Fibroblast of skin of scalp (primary cell): ENCODE results near the gene RYR3.

Source experiments
- DNase-seq: peaks from one replicate; pipeline ENCODE4 v3.0.0-alpha.2; 2013

The RYR3 gene

DNA sequence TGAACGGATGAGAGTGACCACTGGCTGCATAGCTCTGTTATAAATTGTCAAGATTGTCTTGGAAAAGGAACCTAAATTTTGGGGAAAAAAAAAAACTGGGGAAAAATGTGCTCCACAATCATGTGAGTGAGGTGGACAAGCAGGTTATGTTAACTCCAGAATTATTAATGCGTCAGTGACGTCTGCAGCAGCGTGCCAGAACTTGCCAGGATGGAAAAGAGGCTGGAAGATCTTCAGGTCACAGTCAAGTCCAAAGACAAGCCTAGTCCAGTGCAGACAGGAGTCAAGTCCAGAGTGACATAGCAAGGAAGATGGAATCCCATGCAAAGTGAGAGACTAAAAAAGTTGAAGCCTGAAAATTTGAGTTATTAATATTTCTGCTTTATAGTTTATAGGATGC is 140.6 kb downstream of the RYR3 start:
- no peak for DNase-seq

DNA sequence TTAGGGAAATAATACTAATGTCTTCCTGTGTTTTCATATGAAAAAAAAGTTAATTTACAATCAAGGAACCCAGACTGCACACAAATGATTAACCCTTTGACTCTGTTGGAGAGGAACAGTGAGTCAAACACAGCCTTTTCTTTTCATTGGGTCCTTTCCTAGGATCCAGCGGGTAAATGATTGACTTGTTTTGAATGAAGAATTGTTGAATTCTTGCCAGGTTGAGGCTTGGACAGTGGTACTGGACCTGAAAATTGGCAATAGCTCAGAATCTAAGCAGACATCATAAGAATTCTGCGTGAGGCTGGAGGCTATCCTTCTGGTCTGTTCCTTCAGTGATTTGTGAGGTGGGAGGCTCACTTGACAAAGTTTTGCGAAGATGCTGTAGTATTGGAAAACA is 143.0 kb downstream of the RYR3 start:
- no peak for DNase-seq

DNA sequence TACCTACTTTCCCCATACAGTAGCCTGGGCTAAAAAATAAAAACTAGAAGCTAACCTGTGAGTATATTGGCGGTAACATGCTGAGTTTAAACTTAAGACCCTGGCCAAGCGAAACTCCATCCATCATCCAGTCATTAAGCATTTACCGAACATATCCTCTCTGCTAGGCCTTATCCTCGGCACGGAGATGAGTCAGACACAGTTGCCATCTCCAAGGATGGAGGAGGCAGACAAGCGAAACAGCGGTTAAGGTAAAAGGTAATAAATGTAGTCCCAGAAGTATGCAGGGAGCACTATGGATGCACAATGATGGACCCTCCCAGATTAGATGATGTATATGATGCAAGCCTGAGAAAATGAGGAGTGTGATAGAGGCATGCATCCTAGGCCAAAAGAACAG is 143.6 kb downstream of the RYR3 start:
- DNase-seq: no peak

DNA sequence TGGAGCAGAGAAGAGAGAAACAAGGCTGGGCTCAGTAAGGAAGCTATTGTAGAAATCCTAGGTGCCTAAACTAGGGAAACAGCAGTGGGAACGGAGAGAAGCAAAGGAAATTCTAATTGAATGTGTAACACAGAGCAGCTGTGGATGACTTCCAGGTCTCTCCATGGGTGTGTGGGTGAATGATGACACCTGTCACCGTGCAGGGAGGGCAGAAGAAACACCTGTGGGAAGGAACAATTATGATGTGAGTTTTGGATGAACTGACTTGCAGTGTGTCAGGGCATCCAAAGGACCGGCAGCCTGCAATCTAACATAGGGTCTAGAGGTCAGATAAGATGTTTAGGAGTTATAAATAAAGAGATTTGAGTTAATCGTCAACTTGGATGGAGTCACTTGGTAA is 144.2 kb downstream of the RYR3 start:
- no peak for DNase-seq

DNA sequence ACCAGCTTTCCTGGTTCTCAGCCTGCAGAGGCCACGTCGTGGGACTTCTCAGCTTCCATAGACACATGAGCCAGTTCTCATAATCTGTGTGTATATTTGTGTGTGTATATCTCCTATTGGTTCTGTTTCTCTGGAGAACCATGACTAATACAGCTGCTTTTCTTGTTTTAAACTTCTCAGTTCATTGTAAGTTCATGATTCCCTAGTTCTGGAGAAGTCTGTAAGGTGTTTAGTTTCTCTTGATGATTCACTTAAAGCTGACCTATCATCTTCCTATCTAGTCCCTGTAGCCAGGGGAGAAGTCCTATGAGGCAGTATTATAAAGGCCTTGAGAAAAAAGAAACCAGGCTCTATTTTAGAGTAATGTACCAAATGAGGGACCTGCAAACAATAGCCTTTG is 147.7 kb downstream of the RYR3 start:
- no peak for DNase-seq

DNA sequence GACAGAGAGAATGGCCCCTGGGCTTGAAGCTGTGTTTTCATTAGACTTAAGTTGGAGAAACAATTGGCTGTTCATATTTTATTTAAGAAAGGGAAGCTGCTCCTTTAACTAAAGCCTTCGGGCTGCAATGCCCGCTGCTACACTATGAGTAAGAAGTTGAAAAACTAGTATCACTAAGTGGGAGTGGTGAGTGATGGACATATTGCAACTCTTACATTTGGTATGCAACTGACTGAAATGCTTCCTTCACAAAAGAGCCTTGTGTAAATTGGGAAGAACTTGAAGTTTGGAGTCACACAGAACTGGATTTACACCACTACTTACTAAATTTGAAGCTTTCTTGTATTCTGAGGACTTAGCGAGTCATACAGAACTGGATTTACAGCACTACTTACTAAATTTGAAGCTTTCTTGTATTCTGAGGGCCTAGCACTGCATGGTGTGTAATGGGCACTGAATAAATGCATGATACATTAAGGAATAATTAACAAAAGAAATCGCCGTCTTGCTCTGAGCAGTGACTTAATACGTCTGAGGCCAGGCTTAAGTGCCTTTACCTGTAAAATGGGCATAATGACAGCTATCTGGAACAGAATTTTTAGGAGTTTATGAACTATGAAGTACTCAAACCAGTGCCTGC is 149.5 kb downstream of the RYR3 start:
- no peak for DNase-seq

DNA sequence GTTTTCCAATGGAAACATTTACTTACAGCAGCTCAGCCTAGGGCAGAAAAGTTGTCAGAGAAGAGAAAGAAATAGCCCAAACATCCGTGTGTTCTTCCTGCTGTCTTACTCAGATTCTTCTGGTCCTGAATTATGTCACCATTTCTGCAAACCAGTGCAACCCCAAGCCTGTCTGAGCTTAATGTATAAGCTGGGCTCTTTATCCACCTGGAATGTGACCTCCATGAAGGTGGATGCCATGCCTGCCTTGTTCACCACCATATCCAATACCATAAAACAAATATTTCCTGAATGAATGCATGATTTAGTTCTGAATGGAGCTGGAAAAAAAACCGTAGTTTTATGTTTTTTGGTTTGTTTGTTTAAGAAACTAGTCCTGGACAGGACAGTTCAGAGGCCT is 150.9 kb downstream of the RYR3 start:
- DNase-seq: no peak

DNA sequence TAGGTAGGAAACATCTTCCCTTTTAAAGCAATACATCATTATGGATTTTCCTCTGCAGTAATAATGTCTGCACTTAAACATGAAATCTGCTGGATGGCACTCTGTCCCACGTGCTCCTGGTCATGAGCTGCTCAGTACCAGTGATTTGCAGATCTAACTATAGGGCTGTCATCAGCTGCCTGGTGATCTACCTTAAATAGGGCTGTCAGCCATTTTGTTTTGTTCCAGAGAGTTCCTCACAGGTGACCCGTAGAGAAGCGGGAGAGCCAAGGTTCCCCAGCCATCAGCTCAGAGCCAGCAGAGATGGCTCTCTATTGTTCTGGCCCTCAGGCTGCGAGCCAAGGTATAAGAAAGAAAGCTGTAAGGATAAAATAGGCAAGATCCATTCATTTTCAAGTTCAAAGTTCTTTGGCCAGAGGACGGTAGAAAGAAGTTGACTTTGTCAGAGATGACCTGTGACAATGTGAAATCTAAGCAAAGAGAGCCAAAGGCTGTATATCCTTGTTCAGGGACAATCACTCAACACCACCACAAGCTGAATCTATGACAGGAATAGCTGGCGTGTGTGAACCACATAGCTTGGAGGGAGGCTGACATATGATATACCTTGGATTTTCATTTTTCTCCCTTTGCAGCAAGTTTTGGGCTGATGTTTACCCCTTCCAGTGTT is 156.5 kb downstream of the RYR3 start:
- DNase-seq: no peak

DNA sequence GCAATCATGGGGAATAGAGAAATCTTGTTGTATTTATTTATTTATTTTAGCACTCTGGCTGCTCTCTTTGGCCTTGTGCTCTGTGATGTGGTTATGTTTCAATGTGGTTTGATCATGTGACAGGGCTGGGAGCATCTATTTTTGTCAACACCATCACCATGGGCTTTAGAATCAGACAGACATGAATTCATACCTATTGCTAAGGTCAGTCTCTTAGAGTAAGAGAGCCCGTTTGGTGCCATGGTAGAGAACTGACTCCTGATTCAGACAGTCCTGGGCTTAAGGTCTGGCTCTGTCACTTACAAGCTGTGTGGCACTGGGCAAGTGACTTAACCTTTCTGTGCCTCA is 157.0 kb downstream of the RYR3 start:
- DNase-seq: no peak

DNA sequence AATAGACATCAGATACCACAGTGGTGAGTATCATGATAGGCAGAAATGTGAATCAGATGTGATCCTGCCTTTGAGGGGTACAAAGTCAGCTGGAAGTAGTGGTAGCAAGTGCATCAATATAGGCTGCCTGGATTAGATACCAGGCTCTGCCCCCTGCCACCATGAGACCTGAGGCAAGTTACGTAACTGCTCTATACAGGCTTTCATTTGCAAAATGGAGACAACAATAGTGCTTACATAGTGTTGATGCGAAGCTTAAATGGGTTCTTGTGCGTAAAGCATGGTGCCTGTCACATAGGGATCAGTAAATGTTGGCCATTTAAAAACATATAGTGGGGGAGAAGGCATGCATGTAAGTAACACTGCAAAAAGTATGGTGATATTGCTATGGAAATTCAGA is 158.0 kb downstream of the RYR3 start:
- DNase-seq: no peak

DNA sequence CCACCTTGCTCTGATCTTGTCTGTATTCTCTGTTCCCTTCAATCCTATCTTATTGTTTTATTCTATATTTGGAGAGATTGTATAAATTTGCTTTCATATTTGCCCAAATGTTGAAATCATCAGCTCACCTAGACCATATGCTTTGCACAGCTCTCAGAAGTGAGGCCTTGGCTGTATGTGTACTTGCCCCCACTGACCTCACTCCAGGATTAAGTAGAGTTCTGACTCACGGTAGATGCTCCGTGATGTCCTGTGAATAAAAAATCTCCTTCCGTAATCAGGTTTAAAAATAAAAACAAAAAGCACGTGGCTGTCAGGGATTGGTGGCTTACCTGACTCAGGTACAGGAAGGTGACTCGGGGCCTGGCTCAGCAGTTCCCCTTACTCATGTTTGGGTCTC is 162.2 kb downstream of the RYR3 start:
- no peak for DNase-seq

DNA sequence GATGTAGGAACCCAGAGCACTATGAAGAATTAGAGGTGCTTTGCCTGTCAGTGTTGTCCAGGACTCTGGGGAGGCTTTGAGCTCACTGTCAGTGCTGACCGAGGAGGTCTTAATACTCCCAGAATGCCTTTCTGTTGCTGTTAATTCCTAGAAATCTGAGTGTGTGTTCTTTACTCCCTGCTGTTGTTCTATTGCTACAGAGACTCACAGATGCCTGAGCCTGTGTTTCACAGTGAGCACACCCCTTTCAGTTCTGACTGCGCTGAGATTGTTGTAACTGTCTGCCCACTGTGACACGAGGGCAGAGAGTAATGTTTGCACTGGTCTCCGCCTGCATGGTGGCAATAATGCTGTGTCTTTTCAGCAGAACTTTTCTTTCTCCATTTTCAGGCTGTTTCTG is 162.9 kb downstream of the RYR3 start:
- no peak for DNase-seq

DNA sequence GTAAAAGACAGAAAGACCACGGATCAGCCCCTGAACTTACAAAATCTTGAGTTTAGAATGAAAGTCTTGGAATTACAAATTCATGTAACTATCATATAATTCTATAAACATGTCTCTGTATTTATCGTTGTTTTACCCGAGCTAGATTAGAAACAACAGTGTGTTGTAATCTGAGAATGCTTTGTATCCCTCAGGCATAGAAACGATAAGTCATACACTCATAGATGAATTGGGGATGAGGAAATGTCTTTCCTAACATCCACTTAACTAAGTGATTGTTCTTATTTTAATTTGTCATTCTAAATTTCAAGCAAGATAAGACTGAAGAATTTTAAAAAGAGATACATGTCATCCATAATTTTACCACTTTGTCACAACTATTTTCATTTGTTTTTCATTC is 165.3 kb downstream of the RYR3 start:
- DNase-seq: no peak

DNA sequence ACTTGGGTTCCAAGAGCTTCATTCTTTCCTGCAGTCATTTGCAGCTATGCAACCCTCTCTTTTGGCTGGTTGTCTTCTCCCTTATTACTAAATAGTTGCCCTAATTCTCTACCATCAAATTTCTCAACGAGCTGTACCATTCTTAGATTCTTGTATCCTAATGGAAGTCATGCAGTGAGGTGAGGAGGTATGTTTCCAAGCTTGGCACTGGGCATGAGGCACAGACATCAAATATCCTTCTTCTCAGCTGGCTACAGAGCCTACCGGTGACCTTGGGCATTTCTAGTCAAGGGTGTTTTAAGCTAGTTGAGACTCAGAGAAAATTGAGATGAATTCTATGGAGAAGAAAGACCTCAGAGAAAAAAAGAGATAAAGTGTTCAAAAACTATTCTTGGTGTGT is 166.1 kb downstream of the RYR3 start:
- DNase-seq: no peak

DNA sequence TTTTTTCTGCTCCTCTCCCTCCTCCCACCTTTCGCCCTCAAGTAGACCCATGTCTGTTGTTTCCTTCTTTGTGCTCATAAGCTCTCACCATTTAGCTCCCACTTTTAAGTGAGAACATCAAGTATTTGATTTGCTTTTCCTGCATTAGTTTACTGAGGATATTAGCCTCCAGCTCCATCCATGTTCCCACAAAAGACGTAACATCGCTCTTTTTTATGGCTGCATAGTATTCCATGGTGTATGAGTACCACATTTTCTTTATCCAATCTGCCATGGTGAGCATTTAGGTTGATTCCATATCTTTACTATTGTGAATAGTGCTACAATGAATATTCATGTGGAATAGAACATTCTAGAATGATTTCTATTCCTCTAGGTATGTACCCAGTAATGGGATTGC is 178.6 kb downstream of the RYR3 start:
- no peak for DNase-seq

DNA sequence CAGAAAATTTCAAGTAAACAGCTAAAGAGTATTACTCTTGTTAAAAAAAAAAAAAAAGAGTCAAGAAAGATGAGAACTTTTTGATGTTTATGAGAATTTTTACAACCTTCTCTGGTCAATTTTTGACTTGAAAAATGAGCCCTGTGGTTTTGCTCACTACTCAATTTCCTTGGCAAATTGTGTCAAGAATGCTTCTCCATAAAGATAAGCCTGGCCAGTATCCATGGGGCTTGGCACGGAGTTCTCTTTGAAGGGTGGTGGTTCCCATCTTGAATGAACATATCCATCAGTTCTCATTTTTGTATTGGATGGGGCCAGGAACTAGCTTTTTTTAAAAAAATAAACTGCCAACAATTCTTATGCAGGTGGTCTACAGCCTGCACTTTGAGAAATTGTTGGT is 179.9 kb downstream of the RYR3 start:
- DNase-seq: no peak

DNA sequence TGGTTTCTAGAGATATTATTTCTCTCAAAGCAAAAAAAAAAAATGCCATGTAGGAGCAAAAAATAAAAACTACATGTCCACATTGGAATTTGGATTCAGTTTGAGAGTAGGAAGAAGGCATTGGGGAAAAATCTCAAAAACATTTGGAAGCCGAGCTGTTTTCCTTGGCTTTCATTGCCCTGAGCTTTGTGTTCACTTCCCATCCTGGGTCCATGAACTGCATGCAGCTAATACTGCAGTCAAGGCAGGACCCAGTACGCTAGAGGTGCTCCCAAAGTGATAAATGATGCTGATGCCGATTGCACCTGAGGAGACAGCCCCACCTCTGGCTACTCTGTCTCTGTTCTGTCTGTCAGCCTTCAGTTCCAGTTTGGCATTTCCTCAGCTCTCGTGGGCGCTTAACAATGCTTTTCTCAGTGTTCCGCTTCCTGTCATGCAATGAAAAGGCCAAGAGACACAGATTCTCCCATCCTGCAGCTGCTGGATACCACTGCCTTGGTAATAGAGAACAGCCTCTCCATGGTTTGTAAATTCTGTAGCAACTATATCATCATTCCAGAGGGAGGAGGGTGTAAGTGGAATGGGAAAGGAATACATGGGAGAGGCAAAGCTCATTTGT is 181.8 kb downstream of the RYR3 start:
- DNase-seq: no peak

DNA sequence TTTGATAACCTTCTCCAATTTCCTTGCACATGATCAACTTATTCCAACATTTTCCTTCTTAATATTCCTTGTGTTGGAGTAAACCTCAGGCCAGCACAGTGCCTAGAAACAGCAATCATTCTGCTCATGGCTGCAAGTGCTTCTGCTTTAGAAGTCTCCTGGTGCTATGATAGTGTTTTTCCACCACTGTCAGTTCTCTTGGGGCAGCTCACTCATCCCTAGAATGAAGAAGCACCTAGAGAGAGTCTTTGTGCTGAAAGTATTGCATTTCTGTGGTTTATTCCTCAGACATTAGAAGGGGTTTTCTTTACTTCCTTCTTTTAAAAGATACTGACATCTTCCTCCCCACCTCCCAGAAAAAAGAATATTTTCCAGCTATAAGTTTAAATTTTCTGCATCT is 183.5 kb downstream of the RYR3 start:
- no peak for DNase-seq

DNA sequence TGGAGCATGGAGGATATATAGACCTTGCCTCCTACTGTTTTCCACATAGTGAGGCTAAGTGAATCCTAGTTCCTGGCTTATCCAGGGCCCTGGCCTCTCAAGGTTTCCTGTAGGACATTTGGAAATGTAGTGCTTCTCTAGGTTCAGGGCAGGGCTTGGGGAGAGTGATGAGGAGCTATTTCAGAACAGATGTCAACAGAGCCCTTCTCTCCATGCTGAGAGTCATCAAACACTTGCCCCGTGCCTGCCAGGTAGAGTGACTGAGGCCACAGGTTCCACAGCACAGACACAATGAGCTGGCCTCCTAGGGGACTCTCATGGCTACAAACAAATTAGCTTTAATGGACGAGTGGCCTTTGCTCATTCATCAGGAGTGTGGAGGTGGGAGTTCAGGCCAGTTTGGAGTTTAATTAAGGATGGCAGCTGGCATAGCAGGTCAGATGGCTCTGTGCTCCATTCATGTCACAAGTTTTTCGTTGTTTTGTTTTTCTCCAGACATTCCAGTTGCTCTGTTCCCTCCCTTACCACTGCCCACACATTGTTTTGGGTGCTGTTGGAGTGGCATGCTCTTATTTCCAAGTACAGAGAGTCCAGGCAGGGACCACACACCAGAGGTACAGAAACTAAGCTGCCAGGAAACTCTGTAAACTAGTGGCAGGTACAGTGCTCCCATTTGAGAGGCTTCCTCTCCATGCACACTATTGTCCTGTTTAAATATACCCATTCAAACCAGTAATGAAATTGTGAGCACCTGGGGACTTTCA is 189.8 kb downstream of the RYR3 start:
- DNase-seq: no peak

DNA sequence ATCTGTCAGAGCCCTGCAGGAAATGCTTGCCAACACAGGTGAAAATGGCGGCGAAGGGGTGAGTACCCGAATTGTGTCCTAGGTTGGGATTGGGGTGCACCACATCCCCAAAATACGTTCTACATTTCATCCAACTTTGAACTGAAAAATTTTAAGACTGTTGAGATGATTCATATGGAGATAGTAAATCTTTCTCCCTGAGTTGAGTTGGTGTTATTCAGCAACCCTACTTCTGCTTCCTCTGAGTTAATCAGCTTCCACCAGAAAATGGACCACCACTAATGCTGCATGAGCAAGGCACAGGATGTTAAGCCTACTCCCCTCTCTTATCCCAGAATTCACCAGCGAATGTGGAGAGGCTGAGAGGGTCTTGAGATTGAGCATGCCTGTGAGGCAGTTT is 192.9 kb downstream of the RYR3 start:
- no peak for DNase-seq

DNA sequence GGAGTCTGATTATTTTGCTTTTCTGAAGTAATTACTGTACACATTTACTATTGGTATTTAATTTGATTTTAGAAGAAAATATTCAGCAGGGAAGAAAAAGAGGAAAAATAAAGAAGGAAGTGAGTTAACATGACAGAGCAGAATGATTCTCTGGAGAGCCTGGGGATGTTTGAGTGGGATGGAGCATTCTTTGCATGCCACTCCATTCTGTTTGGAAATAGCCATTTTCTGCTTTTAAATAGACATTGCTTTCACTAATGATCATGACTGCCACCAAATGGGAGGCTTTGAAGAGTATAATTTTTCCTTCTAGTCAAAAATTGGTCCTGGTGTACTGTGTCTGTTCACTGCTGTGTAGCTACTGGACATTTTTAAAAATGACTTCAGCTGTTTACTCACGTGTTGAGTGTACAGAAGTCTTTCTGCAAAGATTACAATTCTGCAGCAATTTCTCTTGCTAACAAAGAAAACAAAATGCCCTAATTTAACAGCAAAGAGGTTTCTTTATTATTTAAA is 196.1 kb downstream of the RYR3 start:
- no peak for DNase-seq

DNA sequence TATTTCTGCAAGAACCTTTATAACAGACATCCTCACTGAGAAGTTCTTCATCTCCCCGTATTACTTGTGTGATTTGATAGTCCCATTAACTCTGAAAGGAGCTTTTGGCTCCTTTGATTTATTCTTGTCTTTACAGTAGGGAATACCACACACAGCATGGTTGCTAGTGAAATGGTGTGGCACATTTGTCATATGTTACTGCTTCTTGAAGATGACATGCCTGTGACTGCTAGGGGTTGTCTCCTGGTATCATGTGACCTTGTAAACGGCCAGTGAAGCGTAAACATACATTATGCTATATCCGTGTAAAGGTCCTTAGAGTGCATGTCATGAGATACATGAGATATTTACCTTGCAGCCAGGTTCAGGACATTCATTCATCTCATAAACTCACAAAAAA is 197.9 kb downstream of the RYR3 start:
- no peak for DNase-seq

DNA sequence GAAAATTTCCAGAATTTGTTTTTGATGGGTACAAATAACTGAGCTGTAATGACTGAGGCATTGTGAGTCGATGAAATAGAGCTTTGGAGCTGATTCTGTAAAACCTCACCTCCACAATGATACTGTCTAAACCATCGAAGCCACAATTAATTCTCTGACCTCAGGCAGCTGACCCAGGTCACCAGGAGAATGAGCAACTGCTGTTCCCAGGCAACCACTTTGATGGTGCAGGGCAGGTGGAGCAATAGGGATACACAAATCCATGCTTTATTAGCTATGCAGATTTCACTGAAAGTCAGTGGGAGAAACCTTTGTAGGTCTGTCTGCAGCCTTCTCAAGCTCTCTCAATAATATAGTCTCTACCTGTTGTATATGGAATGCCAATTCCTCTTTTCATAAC is 204.4 kb downstream of the RYR3 start:
- DNase-seq: no peak

DNA sequence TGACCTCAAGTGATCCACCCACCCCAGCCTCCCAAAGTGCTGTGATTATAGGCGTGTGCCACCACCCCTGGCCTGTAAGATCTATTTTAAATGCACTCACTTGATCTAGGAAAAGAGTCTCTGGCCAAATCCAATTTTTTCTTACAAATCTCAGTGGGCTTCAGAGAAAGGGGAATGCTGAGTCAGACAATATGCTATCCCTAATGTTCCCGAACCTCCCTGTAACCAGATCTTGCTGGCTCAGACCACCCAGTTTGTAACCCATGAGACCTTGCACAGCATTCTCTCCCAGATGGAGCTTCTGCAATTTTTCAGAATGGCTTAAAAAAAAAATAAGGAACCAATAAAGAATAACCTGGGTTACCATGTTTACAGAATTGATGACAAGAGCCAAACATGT is 205.8 kb downstream of the RYR3 start:
- no peak for DNase-seq
